ENCODE data around the gene PEAR1.
A peak's percentile ranks its signal among the peaks of the same experiment; 100 is the strongest.

DNA sequence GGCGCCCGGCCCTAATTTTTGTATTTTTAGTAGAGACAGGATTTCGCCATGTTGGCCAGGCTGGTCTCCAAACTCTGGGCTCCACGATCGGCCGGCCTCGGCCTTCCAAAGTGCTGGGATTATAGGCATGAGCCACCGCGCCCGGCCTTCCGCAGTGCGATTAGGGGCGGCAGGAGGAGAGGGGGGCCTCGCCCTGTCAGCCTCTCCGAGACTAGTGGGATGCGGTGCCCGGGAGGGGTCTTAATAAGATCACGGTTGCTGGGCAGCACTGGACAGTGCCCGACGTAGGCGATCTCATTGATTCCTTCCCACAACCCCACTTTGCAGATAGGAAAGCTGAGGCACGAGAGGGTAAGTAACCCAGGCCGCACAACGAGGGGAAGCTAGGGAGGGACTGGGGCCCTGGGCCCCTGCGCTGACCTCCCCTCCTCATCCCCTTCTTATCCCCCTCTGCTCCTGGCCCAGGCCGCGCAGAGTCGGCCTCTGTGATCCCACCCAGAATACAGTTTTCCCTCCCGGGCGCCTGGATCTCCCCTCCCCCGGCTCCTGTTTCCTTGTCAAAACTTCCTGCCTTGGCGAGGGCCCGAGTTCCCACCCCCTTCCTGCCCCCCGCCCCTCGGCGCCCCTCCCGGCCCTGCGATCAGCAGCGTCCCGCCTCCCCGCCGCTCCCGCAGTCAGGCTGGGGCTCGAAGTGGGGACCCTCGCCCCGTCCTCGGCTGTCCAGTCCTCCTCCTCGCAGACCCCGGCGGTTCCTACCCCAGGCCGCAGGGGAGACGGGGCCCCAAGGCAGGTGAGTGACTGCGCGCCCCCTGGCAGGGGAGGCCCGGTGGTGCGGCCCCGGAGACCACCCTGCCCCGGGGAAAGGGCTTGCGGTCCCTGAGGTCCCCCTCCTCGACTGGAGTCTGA is at the start of gene PEAR1:
- TF ChIP-seq, protein P1, sequence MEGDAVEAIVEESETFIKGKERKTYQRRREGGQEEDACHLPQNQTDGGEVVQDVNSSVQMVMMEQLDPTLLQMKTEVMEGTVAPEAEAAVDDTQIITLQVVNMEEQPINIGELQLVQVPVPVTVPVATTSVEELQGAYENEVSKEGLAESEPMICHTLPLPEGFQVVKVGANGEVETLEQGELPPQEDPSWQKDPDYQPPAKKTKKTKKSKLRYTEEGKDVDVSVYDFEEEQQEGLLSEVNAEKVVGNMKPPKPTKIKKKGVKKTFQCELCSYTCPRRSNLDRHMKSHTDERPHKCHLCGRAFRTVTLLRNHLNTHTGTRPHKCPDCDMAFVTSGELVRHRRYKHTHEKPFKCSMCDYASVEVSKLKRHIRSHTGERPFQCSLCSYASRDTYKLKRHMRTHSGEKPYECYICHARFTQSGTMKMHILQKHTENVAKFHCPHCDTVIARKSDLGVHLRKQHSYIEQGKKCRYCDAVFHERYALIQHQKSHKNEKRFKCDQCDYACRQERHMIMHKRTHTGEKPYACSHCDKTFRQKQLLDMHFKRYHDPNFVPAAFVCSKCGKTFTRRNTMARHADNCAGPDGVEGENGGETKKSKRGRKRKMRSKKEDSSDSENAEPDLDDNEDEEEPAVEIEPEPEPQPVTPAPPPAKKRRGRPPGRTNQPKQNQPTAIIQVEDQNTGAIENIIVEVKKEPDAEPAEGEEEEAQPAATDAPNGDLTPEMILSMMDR (IDR thresholded peaks at IDR 0.05) = no peak
- TF ChIP-seq POLR2A (IDR thresholded peaks at IDR 0.05) = peak in 1 of 2 donors; percentile 24

Data from thyroid gland (tissue), 4 donors.